Fibroblast of mammary gland (primary cell): ENCODE data around the gene UXT.

Experiments used
- DNase-seq: peaks from one replicate; pipeline ENCODE4 v3.0.0-alpha.2; 2010; ENCODE audit warnings: low read depth
- H3K4me3 ChIP-seq: 2 replicates; pipeline ENCODE4 v1.5.1; 2011; ENCODE audit warnings: low read depth, mild to moderate bottlenecking, low read length, moderate library complexity; ENCODE audit not compliant: control insufficient read depth
- CTCF ChIP-seq: conservative IDR thresholded peaks from 2 replicates; pipeline ENCODE4 v1.5.1; 2011; ENCODE audit warnings: low read depth, low read length, inconsistent platforms; ENCODE audit not compliant: control insufficient read depth, insufficient read depth

Gene UXT

GRCh38 chrX:47631676-47632075 lies 27.3 kb downstream of the UXT start:
- no peak for DNase-seq
- TF ChIP-seq CTCF, result no peak
- H3K4me3 ChIP-seq, result no peak overlapping the region

DNA sequence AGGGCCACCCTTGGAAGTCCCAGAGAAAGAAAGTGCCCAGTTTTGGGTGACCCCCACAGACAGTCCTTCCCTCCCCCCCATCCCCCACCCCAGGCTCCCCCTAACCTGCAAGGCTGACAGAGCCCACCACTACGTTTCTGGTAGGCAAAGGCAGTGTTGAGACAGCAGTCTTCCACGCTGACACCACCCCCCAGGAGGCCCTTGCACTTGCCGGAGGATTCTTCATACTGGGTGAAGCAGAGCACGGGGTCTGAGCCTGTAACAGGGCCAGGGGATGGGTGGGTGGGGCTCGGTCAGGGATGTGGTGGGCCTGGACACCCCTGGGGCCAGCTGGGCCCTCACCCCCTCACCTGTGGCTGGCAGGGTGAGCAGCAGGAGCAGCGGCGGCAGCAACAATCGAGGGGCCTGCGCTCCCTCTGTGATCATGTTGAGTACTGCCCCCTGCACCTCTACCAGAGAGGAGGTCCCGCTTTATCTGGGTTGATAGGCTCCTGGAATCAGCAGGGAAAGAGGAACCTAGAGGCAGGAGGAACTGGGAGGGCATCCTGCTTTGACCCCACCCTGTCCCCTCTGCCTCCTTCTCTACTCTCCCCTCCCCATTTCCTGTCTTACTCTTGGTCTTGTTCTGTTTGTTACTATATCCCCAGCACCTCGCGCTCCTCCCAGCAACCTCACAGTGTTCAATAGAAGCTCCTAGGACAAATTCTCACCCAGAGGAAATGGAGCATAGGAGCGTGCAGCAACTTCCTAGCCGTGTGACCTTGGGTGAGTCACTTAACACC lies 29.4 kb downstream of the UXT start, which contains the start of gene CFP:
CFP (minus strand) TSS at position 512 of the 782 bp plus-strand sequence; CDS start at position 426, 86 bp downstream.
- no peak for DNase-seq
- no peak for TF ChIP-seq CTCF
- no peak within 1 kb of the TSS for H3K4me3 ChIP-seq

DNA sequence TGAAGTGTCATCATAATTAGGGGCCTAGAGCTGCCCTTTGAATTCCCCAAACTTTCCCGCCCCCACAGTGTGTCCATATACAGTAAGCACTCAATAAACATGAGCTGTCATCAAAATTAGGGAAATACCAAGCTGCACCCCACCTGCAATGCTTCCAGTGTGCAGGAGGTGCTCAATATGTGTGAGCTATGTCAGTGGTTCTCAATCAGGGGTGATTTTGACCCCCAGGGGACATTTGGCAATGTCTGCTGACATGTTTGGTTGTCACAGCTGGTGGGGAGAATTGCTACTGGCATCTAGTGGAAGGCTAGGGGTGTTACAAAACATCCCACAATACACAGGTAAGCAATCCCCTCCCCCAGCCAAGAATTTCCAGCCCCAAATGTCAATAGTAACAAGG lies 30.0 kb downstream of the UXT start:
- DNase-seq, result no peak
- TF ChIP-seq CTCF, result no peak
- H3K4me3 ChIP-seq, result no peak overlapping the region

DNA sequence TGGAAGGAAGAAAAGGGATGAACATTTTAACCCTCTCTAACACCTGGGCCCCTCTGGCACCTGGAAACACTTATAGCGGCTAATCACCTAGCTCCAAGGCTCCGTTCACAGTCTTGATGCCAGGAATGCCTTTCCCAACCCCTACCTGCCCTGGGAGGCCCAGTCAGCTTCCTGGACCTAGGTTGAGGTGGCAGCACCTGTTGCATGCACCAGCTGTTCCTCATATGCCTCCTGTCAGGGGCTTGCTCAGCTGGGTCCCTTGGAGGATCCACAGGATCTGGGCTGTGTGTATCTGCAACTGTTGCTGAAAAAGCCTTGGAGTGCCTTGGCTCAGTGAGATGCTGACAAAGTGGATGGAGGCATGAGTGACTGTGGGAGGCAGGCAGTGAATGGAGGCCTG lies 33.6 kb downstream of the UXT start:
- no peak for DNase-seq
- no peak overlapping the region for H3K4me3 ChIP-seq
- no peak for TF ChIP-seq CTCF

GRCh38 chrX:47623540-47624027 lies 35.4 kb downstream of the UXT start:
- DNase-seq, result peak; percentile 70
- peak overlapping the region; percentile 19 for H3K4me3 ChIP-seq
- no peak for TF ChIP-seq CTCF

- no peak for TF ChIP-seq CTCF
- no peak for DNase-seq
- no peak overlapping the region for H3K4me3 ChIP-seq
Measured at GRCh38 chrX:47621851-47622250, 37.1 kb downstream of the UXT start.

DNA sequence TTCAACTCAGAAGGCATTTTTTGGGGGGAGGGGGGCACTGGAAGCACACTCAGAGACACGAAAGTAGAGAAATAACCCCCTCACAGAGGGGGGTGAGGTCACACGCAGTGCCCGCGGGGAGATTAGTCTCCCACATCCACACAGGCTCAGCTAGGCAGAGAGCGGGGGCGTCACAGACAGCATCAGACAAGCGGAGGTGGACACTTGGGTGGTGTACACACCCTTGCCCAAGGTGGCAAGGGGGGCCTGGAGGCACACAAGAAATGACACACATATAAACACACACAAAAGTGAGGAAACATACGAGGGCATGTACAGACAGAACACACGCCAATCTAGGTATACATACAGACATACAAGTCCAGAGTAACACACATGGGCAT lies 38.7 kb downstream of the UXT start:
- no peak for TF ChIP-seq CTCF
- no peak overlapping the region for H3K4me3 ChIP-seq
- DNase-seq, result no peak
